ENCODE data around the gene FGD5. TPM values are rescaled to one million over a fixed set of nuclear protein-coding genes. Genes with fewer than 3 reads are reported as not detected.

The FGD5 gene
- total RNA-seq (ENCODE audit: unreplicated experiment), result 294 TPM
- long read RNA-seq, full-length matches to known transcripts, result 7 of 15 reads
- long read RNA-seq, partial matches to known transcripts, result 6 of 15 reads
- long read RNA-seq, other reads (novel, unspliced or antisense), result 2 of 15 reads

- no peak for TF ChIP-seq CTCF (IDR thresholded peaks at IDR 0.05; ENCODE audit: unreplicated experiment)
- DNase-seq (ENCODE audit: low spot score), result no peak
- H3K27ac Mint-ChIP-seq (ENCODE audit: unreplicated experiment), result peak within 1 kb of the TSS; percentile 52
- peaks cover 61% of the 10 kb centered on the region for H3K36me3 Mint-ChIP-seq (ENCODE audit: low read depth, unreplicated experiment)
- H3K9me3 Mint-ChIP-seq (ENCODE audit: unreplicated experiment), result no peaks in the 10 kb centered on the region
- H3K4me1 Mint-ChIP-seq (ENCODE audit: unreplicated experiment), result peaks cover 70% of the 10 kb centered on the region
- H3K27me3 Mint-ChIP-seq (ENCODE audit: unreplicated experiment), result peaks cover 7% of the 10 kb centered on the region
- H3K4me3 Mint-ChIP-seq (ENCODE audit: unreplicated experiment), result peak within 1 kb of the TSS; percentile 67
Measured at GRCh38 chr3:14818804-14819500, at the start of gene FGD5. FGD5 (plus strand) TSS chr3:14818962; CDS start chr3:14819072, 110 bp downstream.

- TF ChIP-seq CTCF (IDR thresholded peaks at IDR 0.05; ENCODE audit: unreplicated experiment), result no peak
- Mint-ChIP-seq H3K9me3 (ENCODE audit: unreplicated experiment) (no peaks in the 10 kb centered on the region), H3K4me3 (ENCODE audit: unreplicated experiment) (no peak overlapping the region), H3K4me1 (ENCODE audit: unreplicated experiment) (peaks cover 29% of the 10 kb centered on the region), H3K27me3 (ENCODE audit: unreplicated experiment) (peaks cover 25% of the 10 kb centered on the region), H3K36me3 (ENCODE audit: low read depth, unreplicated experiment) (no peaks in the 10 kb centered on the region), H3K27ac (ENCODE audit: unreplicated experiment) (no peak overlapping the region)
- no peak for DNase-seq (ENCODE audit: low spot score)
Measured at GRCh38 chr3:14769544-14770325, 49.0 kb upstream of the FGD5 start.

GRCh38 chr3:14770591-14770990 is 48.2 kb upstream of the FGD5 start:
- no peak overlapping the region for H3K4me3 Mint-ChIP-seq (ENCODE audit: unreplicated experiment)
- no peak for TF ChIP-seq CTCF (IDR thresholded peaks at IDR 0.05; ENCODE audit: unreplicated experiment)
- H3K27ac Mint-ChIP-seq (ENCODE audit: unreplicated experiment), result no peak overlapping the region
- no peak for DNase-seq (ENCODE audit: low spot score)
- H3K27me3 Mint-ChIP-seq (ENCODE audit: unreplicated experiment), result peaks cover 23% of the 10 kb centered on the region
- H3K36me3 Mint-ChIP-seq (ENCODE audit: low read depth, unreplicated experiment), result no peaks in the 10 kb centered on the region
- peaks cover 21% of the 10 kb centered on the region for H3K4me1 Mint-ChIP-seq (ENCODE audit: unreplicated experiment)
- no peaks in the 10 kb centered on the region for H3K9me3 Mint-ChIP-seq (ENCODE audit: unreplicated experiment)

GRCh38 chr3:14771593-14772497 is 46.9 kb upstream of the FGD5 start:
- no peak for DNase-seq (ENCODE audit: low spot score)
- peaks cover 22% of the 10 kb centered on the region for H3K27me3 Mint-ChIP-seq (ENCODE audit: unreplicated experiment)
- no peak for TF ChIP-seq CTCF (IDR thresholded peaks at IDR 0.05; ENCODE audit: unreplicated experiment)
- no peak overlapping the region for H3K4me3 Mint-ChIP-seq (ENCODE audit: unreplicated experiment)
- peak overlapping the region; percentile 42 for H3K27ac Mint-ChIP-seq (ENCODE audit: unreplicated experiment)
- H3K9me3 Mint-ChIP-seq (ENCODE audit: unreplicated experiment), result no peaks in the 10 kb centered on the region
- peaks cover 20% of the 10 kb centered on the region for H3K4me1 Mint-ChIP-seq (ENCODE audit: unreplicated experiment)
- H3K36me3 Mint-ChIP-seq (ENCODE audit: low read depth, unreplicated experiment), result no peaks in the 10 kb centered on the region

Data from endothelial cell (in vitro differentiated cells).